ENCODE measurements around the gene TBRG1.
"Not testable (repeated sequence)": the region's sequence is repeated elsewhere in the genome, so short reads cannot be mapped to it uniquely, and the experiment has no call there.

TBRG1 gene

DNA sequence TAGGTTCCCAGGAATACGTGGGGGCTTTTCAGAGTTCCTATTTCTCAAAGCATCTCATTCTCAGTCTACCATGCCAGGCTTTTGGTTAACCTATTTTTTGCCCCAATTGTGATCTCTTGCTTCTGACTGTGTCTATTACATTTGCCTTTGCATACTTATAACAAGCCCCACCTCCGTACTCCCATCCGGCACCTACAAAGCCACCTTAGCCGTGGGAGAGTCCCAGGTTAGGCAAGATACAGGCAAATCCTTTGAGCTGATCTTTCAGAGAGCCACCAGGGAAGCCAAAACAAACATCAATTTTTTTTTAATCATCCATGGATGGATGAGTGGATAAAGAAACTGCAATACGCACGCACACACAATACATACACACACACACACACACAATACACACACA is 30.0 kb upstream of the TBRG1 start:
- WGBS, 2 experiments: 87 to 94% methylated on average over 6 of the region's 6 CpGs
- H3K4me3 ChIP-seq (ENCODE audit: insufficient read depth, low read depth, low read length): no peak overlapping the region
- no peaks in the 10 kb centered on the region for H3K9me3 ChIP-seq (ENCODE audit: control insufficient read depth, low read length)
- H3K4me1 ChIP-seq (ENCODE audit: control insufficient read depth, insufficient read depth, low read length): no peaks in the 10 kb centered on the region
- no peaks in the 10 kb centered on the region for H3K36me3 ChIP-seq (ENCODE audit: control insufficient read depth, insufficient read depth, low read length)
- no peak overlapping the region for H3K27ac ChIP-seq (ENCODE audit: insufficient read depth, low read depth, low read length, poor library complexity, severe bottlenecking)
- no peaks in the 10 kb centered on the region for H3K27me3 ChIP-seq (ENCODE audit: control insufficient read depth, insufficient read depth, low read length, poor library complexity, severe bottlenecking)

- H3K36me3 ChIP-seq (ENCODE audit: control insufficient read depth, insufficient read depth, low read length): no peaks in the 10 kb centered on the region
- H3K9me3 ChIP-seq (ENCODE audit: control insufficient read depth, low read length): no peaks in the 10 kb centered on the region
- no peaks in the 10 kb centered on the region for H3K4me1 ChIP-seq (ENCODE audit: control insufficient read depth, insufficient read depth, low read length)
- WGBS, 2 experiments: 81 to 91% methylated on average over 3 of the region's 3 CpGs
- no peak overlapping the region for H3K27ac ChIP-seq (ENCODE audit: insufficient read depth, low read depth, low read length, poor library complexity, severe bottlenecking)
- H3K27me3 ChIP-seq (ENCODE audit: control insufficient read depth, insufficient read depth, low read length, poor library complexity, severe bottlenecking): no peaks in the 10 kb centered on the region
- H3K4me3 ChIP-seq (ENCODE audit: insufficient read depth, low read depth, low read length): no peak overlapping the region
Observed at GRCh38 chr11:124595302-124595701, 27.4 kb upstream of the TBRG1 start.

DNA sequence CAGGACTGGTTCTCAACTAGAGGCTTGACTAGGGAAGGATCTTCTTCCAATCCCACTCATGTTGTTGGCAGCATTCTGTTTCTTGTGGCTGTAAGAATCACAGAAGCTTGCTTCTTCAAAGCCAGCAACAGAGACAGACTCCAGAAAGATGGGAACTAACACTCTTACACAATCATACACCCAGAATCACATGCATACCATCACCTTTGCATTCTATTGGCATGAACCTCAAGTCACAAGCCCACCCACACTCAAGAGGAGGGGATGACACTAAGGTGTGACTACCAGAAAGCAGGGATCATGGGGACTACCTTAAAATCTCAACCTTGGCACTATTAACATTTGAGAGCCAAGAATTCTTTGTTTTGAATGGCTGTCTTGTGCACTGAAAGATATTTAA is 25.0 kb upstream of the TBRG1 start:
- H3K9me3 ChIP-seq (ENCODE audit: control insufficient read depth, low read length): no peaks in the 10 kb centered on the region

GRCh38 chr11:124600621-124601320 is 21.9 kb upstream of the TBRG1 start:
- Histone ChIP-seq H3K4me1 (ENCODE audit: control insufficient read depth, insufficient read depth, low read length) (no peaks in the 10 kb centered on the region), H3K9me3 (ENCODE audit: control insufficient read depth, low read length) (no peaks in the 10 kb centered on the region), H3K4me3 (ENCODE audit: insufficient read depth, low read depth, low read length) (no peak overlapping the region), H3K36me3 (ENCODE audit: control insufficient read depth, insufficient read depth, low read length) (no peaks in the 10 kb centered on the region), H3K27ac (ENCODE audit: insufficient read depth, low read depth, low read length, poor library complexity, severe bottlenecking) (no peak overlapping the region), H3K27me3 (ENCODE audit: control insufficient read depth, insufficient read depth, low read length, poor library complexity, severe bottlenecking) (no peaks in the 10 kb centered on the region)
- 37 to 68% methylated on average over 3 to 4 of the region's 5 CpGs for WGBS, 2 experiments

More for the DNA sequence above, 25.0 kb upstream of the TBRG1 start:
- H3K36me3 ChIP-seq (ENCODE audit: control insufficient read depth, insufficient read depth, low read length): no peaks in the 10 kb centered on the region
- H3K27ac ChIP-seq (ENCODE audit: insufficient read depth, low read depth, low read length, poor library complexity, severe bottlenecking): no peak overlapping the region
- H3K4me1 ChIP-seq (ENCODE audit: control insufficient read depth, insufficient read depth, low read length): no peaks in the 10 kb centered on the region
- no peaks in the 10 kb centered on the region for H3K27me3 ChIP-seq (ENCODE audit: control insufficient read depth, insufficient read depth, low read length, poor library complexity, severe bottlenecking)
- no peak overlapping the region for H3K4me3 ChIP-seq (ENCODE audit: insufficient read depth, low read depth, low read length)

DNA sequence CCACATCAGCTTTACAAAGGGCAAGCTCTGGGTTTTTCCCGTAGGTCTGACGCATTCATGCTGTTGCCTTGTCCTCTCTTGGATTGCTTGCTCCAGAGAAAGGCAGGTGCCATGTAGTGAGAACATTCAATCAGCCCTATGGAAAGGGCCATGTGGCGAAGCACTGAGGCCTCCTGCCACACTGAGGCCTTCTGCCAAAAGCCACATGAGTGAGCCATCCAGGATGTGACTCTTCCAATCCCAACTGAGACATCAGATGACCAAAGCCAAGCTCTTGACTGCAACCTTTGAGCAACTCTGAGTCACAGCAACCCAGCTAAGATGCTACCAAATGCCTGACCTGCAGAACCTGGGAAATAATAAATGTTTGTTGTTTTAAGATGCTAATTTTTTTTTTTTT is 20.5 kb upstream of the TBRG1 start:
- WGBS, 2 experiments: 87 to 89% methylated on average over 3 of the region's 3 CpGs
- H3K36me3 ChIP-seq (ENCODE audit: control insufficient read depth, insufficient read depth, low read length): no peaks in the 10 kb centered on the region

DNA sequence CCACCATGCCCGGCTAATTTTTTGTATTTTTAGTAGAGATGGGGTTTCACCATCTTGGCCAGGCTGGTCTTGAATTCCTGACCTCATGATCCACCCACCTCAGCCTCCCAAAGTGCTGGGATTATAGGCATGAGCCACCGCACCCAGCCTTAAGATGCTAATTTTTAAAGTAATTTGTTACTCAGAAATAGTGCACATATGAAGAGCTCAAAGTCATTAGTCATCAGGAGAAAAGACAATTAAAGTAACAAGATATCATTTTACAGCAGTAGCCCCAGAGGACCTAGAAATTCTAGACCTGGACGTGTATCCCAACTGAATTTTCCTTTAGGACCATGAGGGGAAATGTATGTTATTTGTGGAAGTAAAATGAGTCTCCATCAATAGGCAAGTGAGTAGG is 19.9 kb upstream of the TBRG1 start:
- not testable (repeated sequence) for H3K4me3 ChIP-seq (ENCODE audit: insufficient read depth, low read depth, low read length); H3K9me3 ChIP-seq (ENCODE audit: control insufficient read depth, low read length); H3K27ac ChIP-seq (ENCODE audit: insufficient read depth, low read depth, low read length, poor library complexity, severe bottlenecking); H3K27me3 ChIP-seq (ENCODE audit: control insufficient read depth, insufficient read depth, low read length, poor library complexity, severe bottlenecking); H3K4me1 ChIP-seq (ENCODE audit: control insufficient read depth, insufficient read depth, low read length); H3K36me3 ChIP-seq (ENCODE audit: control insufficient read depth, insufficient read depth, low read length)
- 88 to 93% methylated on average over 1 to 3 of the region's 3 CpGs for WGBS, 2 experiments

More for the DNA sequence above, 20.5 kb upstream of the TBRG1 start:
- no peaks in the 10 kb centered on the region for H3K9me3 ChIP-seq (ENCODE audit: control insufficient read depth, low read length)
- no peak overlapping the region for H3K4me3 ChIP-seq (ENCODE audit: insufficient read depth, low read depth, low read length)
- no peak overlapping the region for H3K27ac ChIP-seq (ENCODE audit: insufficient read depth, low read depth, low read length, poor library complexity, severe bottlenecking)
- H3K27me3 ChIP-seq (ENCODE audit: control insufficient read depth, insufficient read depth, low read length, poor library complexity, severe bottlenecking): no peaks in the 10 kb centered on the region
- H3K4me1 ChIP-seq (ENCODE audit: control insufficient read depth, insufficient read depth, low read length): no peaks in the 10 kb centered on the region

- Histone ChIP-seq H3K27me3 (ENCODE audit: control insufficient read depth, insufficient read depth, low read length, poor library complexity, severe bottlenecking) (no peaks in the 10 kb centered on the region), H3K9me3 (ENCODE audit: control insufficient read depth, low read length) (no peaks in the 10 kb centered on the region), H3K27ac (ENCODE audit: insufficient read depth, low read depth, low read length, poor library complexity, severe bottlenecking) (no peak overlapping the region), H3K36me3 (ENCODE audit: control insufficient read depth, insufficient read depth, low read length) (no peaks in the 10 kb centered on the region), H3K4me3 (ENCODE audit: insufficient read depth, low read depth, low read length) (no peak overlapping the region), H3K4me1 (ENCODE audit: control insufficient read depth, insufficient read depth, low read length) (no peaks in the 10 kb centered on the region)
- WGBS, 2 experiments: 96 to 97% methylated on average over 3 of the region's 3 CpGs
Observed at GRCh38 chr11:124605719-124606118, 16.9 kb upstream of the TBRG1 start.

GRCh38 chr11:124608147-124608546 is 14.5 kb upstream of the TBRG1 start:
- no peaks in the 10 kb centered on the region for H3K4me1 ChIP-seq (ENCODE audit: control insufficient read depth, insufficient read depth, low read length)
- no peaks in the 10 kb centered on the region for H3K9me3 ChIP-seq (ENCODE audit: control insufficient read depth, low read length)
- no peaks in the 10 kb centered on the region for H3K36me3 ChIP-seq (ENCODE audit: control insufficient read depth, insufficient read depth, low read length)
- H3K27me3 ChIP-seq (ENCODE audit: control insufficient read depth, insufficient read depth, low read length, poor library complexity, severe bottlenecking): no peaks in the 10 kb centered on the region
- no peak overlapping the region for H3K27ac ChIP-seq (ENCODE audit: insufficient read depth, low read depth, low read length, poor library complexity, severe bottlenecking)
- no peak overlapping the region for H3K4me3 ChIP-seq (ENCODE audit: insufficient read depth, low read depth, low read length)

DNA sequence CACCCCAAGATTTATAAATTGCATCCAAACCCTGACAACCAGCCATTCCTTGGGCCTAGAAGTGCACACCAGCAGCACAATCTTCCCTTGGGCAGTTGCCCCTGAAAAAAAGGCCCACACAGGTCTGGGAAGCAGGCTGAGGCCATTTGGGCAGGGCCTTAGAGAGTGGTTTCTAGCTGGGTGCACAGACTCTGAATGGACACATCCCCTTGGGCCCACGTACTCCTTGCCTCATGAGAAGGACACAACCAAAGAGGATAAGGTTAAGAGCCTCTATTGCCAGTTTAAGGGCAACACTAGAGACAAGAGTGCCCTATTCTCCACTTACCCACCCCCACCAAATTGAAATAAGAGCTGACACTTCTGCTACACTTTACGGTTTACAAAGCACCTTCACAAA is 12.4 kb upstream of the TBRG1 start:
- Histone ChIP-seq H3K4me3 (ENCODE audit: insufficient read depth, low read depth, low read length) (no peak overlapping the region), H3K27ac (ENCODE audit: insufficient read depth, low read depth, low read length, poor library complexity, severe bottlenecking) (no peak overlapping the region), H3K4me1 (ENCODE audit: control insufficient read depth, insufficient read depth, low read length) (no peaks in the 10 kb centered on the region), H3K9me3 (ENCODE audit: control insufficient read depth, low read length) (no peaks in the 10 kb centered on the region), H3K36me3 (ENCODE audit: control insufficient read depth, insufficient read depth, low read length) (no peaks in the 10 kb centered on the region), H3K27me3 (ENCODE audit: control insufficient read depth, insufficient read depth, low read length, poor library complexity, severe bottlenecking) (no peaks in the 10 kb centered on the region)
- 87 to 88% methylated on average over 2 of the region's 2 CpGs for WGBS, 2 experiments

- H3K4me3 ChIP-seq (ENCODE audit: insufficient read depth, low read depth, low read length): no peak within 1 kb of the TSS
- H3K27ac ChIP-seq (ENCODE audit: insufficient read depth, low read depth, low read length, poor library complexity, severe bottlenecking): no peak within 1 kb of the TSS
- no peaks in the 10 kb centered on the region for H3K27me3 ChIP-seq (ENCODE audit: control insufficient read depth, insufficient read depth, low read length, poor library complexity, severe bottlenecking)
- 90 to 92% methylated on average over 5 of the region's 5 CpGs for WGBS, 2 experiments
- no peaks in the 10 kb centered on the region for H3K4me1 ChIP-seq (ENCODE audit: control insufficient read depth, insufficient read depth, low read length)
- H3K36me3 ChIP-seq (ENCODE audit: control insufficient read depth, insufficient read depth, low read length): no peaks in the 10 kb centered on the region
- no peaks in the 10 kb centered on the region for H3K9me3 ChIP-seq (ENCODE audit: control insufficient read depth, low read length)
Observed at GRCh38 chr11:124611064-124611463, 11.6 kb upstream of the TBRG1 start, which contains the start of gene PANX3. Gene PANX3, plus strand, starts transcription at chr11:124611428. Its CDS starts 129 bp downstream, at chr11:124611557.

GRCh38 chr11:124612045-124612444 is 10.6 kb upstream of the TBRG1 start:
- 95 to 97% methylated on average over 3 of the region's 3 CpGs for WGBS, 2 experiments
- no peak overlapping the region for H3K4me3 ChIP-seq (ENCODE audit: insufficient read depth, low read depth, low read length)
- no peak overlapping the region for H3K27ac ChIP-seq (ENCODE audit: insufficient read depth, low read depth, low read length, poor library complexity, severe bottlenecking)
- H3K27me3 ChIP-seq (ENCODE audit: control insufficient read depth, insufficient read depth, low read length, poor library complexity, severe bottlenecking): no peaks in the 10 kb centered on the region
- no peaks in the 10 kb centered on the region for H3K4me1 ChIP-seq (ENCODE audit: control insufficient read depth, insufficient read depth, low read length)
- no peaks in the 10 kb centered on the region for H3K9me3 ChIP-seq (ENCODE audit: control insufficient read depth, low read length)
- H3K36me3 ChIP-seq (ENCODE audit: control insufficient read depth, insufficient read depth, low read length): no peaks in the 10 kb centered on the region

All from ectodermal cell (in vitro differentiated cells).